HepG2 (cell line): ENCODE data around the gene MRPL9. TPM values are rescaled to one million over a fixed set of nuclear protein-coding genes. Genes with fewer than 3 reads are reported as not detected.

Source experiments
- ADNP ChIP-seq: sonication (generic); formaldehyde crosslinking; IDR thresholded peaks from 2 replicates; pipeline ENCODE4 v1.4.0; 2020; ENCODE audit warnings: missing genetic modification reagents
- CAMTA2 ChIP-seq: sonication (generic); formaldehyde crosslinking; IDR thresholded peaks from 2 replicates; pipeline ENCODE4 v1.4.0; 2020; ENCODE audit warnings: mild to moderate bottlenecking, missing genetic modification reagents, borderline replicate concordance
- CEBPB ChIP-seq: IDR thresholded peaks from 2 replicates; pipeline ENCODE4 v1.6.1; 2011; ENCODE audit warnings: low read depth, low read length, improper control_type of control experiment, borderline replicate concordance
- GLMP ChIP-seq: sonication (generic); formaldehyde crosslinking; IDR thresholded peaks from 2 replicates; pipeline ENCODE4 v1.9.0; 2021; ENCODE audit warnings: missing genetic modification reagents, mild to moderate bottlenecking, borderline replicate concordance
- GRHL1 ChIP-seq: sonication (generic); formaldehyde crosslinking; conservative IDR thresholded peaks from 2 replicates; pipeline ENCODE4 v1.8.0; 2022; ENCODE audit warnings: missing genetic modification reagents
- MEIS2 ChIP-seq: sonication (generic); formaldehyde crosslinking; IDR thresholded peaks from 2 replicates; pipeline ENCODE4 v1.9.0; 2021; ENCODE audit warnings: mild to moderate bottlenecking, missing genetic modification reagents
- NCOA2 ChIP-seq: sonication (generic); formaldehyde crosslinking; IDR thresholded peaks from 2 replicates; pipeline ENCODE4 v1.8.0; 2022; ENCODE audit warnings: inconsistent platforms
- NFE2 ChIP-seq: sonication (generic); formaldehyde crosslinking; IDR thresholded peaks from 2 replicates; pipeline ENCODE4 v1.4.0; 2020; ENCODE audit warnings: missing genetic modification reagents
- PLSCR1 ChIP-seq: sonication (generic); formaldehyde crosslinking; IDR thresholded peaks from 2 replicates; pipeline ENCODE4 v1.5.0; 2020; ENCODE audit warnings: missing genetic modification reagents, mild to moderate bottlenecking, borderline replicate concordance
- U2AF2 ChIP-seq: fragments of 200-400 bp; formaldehyde crosslinking; IDR thresholded peaks from 2 replicates; pipeline ENCODE4 v1.6.1; 2017; ENCODE audit warnings: low read depth, mild to moderate bottlenecking, low read length
- ZNF251 ChIP-seq: sonication (generic); formaldehyde crosslinking; IDR thresholded peaks from 2 replicates; pipeline ENCODE4 v1.9.0; 2021; ENCODE audit warnings: mild to moderate bottlenecking, missing genetic modification reagents
- ZNF343 ChIP-seq: sonication (generic); formaldehyde crosslinking; IDR thresholded peaks from 2 replicates; pipeline ENCODE4 v1.4.0; 2020; ENCODE audit warnings: mild to moderate bottlenecking, missing genetic modification reagents
- ZNF414 ChIP-seq: sonication (generic); formaldehyde crosslinking; IDR thresholded peaks from 2 replicates; pipeline ENCODE4 v1.5.0; 2020; ENCODE audit warnings: missing genetic modification reagents
- ZNF543 ChIP-seq: sonication (generic); formaldehyde crosslinking; IDR thresholded peaks from 2 replicates; pipeline ENCODE4 v1.4.0; 2020; ENCODE audit warnings: mild to moderate bottlenecking, missing genetic modification reagents
- ZNF614 ChIP-seq: IDR thresholded peaks from 2 replicates; pipeline ENCODE4 v1.6.1; 2018; ENCODE audit warnings: missing biosample characterization, missing genetic modification reagents, inconsistent platforms, borderline replicate concordance
- ZNF652 ChIP-seq: IDR thresholded peaks from 2 replicates; pipeline ENCODE4 v1.6.1; 2016; ENCODE audit warnings: low read depth, borderline replicate concordance
- ZNF790 ChIP-seq: sonication (generic); formaldehyde crosslinking; IDR thresholded peaks from 2 replicates; pipeline ENCODE4 v1.8.0; 2022; ENCODE audit warnings: missing genetic modification reagents, mild to moderate bottlenecking, borderline replicate concordance
- polyA plus RNA-seq, 8 experiments: library from polyadenylated mRNA; depleted of rRNA in 3 of 8; stranded (reverse) in 7 of 8; unstranded in 1 of 8; fragments of >200 nt; fragmentation: Illumina TruSeq in 4 of 8; extraction: Trizol in 4 of 8; gene quantifications; 2 replicates each; pipeline versions ENCODE4 v1.2.1 to v1.2.3, GENCODE V29; 2011 to 2016; ENCODE audit warnings: low read depth in 4 of 8, missing spikeins in 1 of 8, mixed read lengths in 1 of 8; ENCODE audit not compliant: insufficient read depth in 1 of 8
- total RNA-seq, 5 experiments: library from RNA; depleted of rRNA; stranded (reverse); fragments of >200 nt; fragmentation: Illumina TruSeq; extraction: Trizol; gene quantifications; 2 replicates each; pipeline ENCODE4 v1.2.3, GENCODE V29; 2016; ENCODE audit warnings: low read depth in 1 of 5
- TF ChIP-seq, protein P1 (sequence below): fragments of 450-650 bp; IDR thresholded peaks from 2 replicates; pipeline ENCODE4 v1.6.1; 2017; ENCODE audit warnings: mild to moderate bottlenecking
- TF ChIP-seq, protein P2 (sequence below): sonication (generic); formaldehyde crosslinking; IDR thresholded peaks from 2 replicates; pipeline ENCODE4 v1.8.0; 2022; ENCODE audit warnings: mild to moderate bottlenecking, missing genetic modification reagents, borderline replicate concordance

MRPL9 gene
- total and polyA plus RNA-seq, 2 of the 13 experiments (the other 11 are each of a cell fraction or from before 2014, with no cell fraction given), result 72.1 to 107 TPM

DNA sequence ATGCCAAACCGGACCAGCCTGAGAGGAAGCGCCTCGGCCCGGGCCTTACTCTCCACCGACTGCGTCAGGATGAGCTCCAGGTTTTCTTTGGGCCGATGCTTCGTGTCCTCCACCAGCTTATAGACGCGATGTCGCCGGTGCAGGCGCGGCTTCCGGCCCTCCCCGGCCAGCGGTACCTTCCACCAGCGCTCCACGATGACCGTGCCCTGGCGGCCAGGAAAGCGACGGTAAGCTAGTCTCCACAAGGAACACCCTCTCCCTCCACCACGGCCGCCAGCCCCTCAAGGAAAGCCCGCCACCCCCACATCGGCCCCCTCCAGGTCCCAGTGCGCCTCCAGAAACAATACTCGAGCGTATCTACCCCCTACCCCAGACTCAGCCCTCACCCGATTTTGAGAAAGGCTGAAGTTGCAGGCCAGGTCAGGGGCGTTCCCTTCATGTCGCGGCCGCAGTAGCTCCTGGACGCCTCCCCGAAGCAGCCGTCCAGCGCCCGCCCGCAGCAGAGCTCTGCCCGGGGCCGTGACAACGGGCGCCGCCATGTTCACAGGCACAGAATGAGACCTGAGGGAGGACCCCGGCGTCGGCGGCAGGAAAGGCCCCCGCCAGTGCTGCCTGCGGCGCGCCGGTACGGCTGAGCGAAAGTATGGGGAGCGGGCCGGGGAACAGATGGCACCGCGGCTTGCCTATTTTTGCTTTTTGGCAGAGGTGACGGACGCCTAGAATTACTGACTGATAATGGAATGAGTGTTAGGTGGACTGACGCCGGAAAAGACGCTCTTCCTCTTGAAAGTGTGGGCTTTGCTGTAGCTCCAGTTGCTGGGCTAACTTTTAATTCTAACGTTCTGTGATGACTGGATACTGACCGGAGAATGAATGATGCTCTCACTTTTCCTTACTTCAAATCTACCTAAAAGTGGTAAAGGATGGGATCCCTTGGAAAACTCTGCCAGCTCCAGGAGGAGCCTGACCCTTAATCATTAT lies at the start of gene MRPL9 (continued):
- TF ChIP-seq, protein P1, sequence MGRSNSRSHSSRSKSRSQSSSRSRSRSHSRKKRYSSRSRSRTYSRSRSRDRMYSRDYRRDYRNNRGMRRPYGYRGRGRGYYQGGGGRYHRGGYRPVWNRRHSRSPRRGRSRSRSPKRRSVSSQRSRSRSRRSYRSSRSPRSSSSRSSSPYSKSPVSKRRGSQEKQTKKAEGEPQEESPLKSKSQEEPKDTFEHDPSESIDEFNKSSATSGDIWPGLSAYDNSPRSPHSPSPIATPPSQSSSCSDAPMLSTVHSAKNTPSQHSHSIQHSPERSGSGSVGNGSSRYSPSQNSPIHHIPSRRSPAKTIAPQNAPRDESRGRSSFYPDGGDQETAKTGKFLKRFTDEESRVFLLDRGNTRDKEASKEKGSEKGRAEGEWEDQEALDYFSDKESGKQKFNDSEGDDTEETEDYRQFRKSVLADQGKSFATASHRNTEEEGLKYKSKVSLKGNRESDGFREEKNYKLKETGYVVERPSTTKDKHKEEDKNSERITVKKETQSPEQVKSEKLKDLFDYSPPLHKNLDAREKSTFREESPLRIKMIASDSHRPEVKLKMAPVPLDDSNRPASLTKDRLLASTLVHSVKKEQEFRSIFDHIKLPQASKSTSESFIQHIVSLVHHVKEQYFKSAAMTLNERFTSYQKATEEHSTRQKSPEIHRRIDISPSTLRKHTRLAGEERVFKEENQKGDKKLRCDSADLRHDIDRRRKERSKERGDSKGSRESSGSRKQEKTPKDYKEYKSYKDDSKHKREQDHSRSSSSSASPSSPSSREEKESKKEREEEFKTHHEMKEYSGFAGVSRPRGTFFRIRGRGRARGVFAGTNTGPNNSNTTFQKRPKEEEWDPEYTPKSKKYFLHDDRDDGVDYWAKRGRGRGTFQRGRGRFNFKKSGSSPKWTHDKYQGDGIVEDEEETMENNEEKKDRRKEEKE, result no peak
- 0 out of 2 replicates have a peak, but pooled peaks have one; percentile 27 for TF ChIP-seq ZNF652
- TF ChIP-seq PLSCR1 (CRISPR knock-in tag), result no peak
- peak; percentile 45; the same call in 1 of the 2 replicates for TF ChIP-seq MEIS2 (CRISPR knock-in tag)
- TF ChIP-seq ZNF343 (CRISPR knock-in tag), result no peak
- no peak for TF ChIP-seq GRHL1 (CRISPR knock-in tag)
- no peak for TF ChIP-seq NFE2
- no peak for TF ChIP-seq ZNF251 (CRISPR knock-in tag)
- TF ChIP-seq, protein P2, sequence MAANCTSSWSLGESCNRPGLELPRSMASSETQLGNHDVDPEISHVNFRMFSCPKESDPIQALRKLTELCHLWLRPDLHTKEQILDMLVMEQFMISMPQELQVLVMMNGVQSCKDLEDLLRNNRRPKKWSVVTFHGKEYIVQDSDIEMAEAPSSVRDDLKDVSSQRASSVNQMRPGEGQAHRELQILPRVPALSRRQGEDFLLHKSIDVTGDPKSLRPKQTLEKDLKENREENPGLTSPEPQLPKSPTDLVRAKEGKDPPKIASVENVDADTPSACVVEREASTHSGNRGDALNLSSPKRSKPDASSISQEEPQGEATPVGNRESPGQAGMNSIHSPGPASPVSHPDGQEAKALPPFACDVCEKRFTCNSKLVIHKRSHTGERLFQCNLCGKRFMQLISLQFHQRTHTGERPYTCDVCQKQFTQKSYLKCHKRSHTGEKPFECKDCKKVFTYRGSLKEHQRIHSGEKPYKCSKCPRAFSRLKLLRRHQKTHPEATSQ, result peak; percentile 67; the same call in 1 of the 2 replicates
- TF ChIP-seq CAMTA2 (CRISPR knock-in tag), result no peak
- no peak for TF ChIP-seq CEBPB
- no peak for TF ChIP-seq ZNF790 (CRISPR knock-in tag)
- TF ChIP-seq U2AF2, result no peak
- no peak for TF ChIP-seq NCOA2 (CRISPR knock-in tag)
- TF ChIP-seq ZNF414 (CRISPR knock-in tag), result no peak
- TF ChIP-seq GLMP (CRISPR knock-in tag), result no peak
- TF ChIP-seq ZNF614 (CRISPR knock-in tag), result peak; percentile 47; the same call in 1 of the 2 replicates
- TF ChIP-seq ADNP (CRISPR knock-in tag), result no peak
- no peak for TF ChIP-seq ZNF543
